KMS-11 (cell line): ENCODE data around the gene CYBA.

Experiments
- H2AFZ ChIP-seq: fragments of 200-600 bp; sonication (generic); 2 replicates; pipeline ENCODE4 v1.6.1; 2016; ENCODE audit warnings: antibody characterized with exemption, mixed run types, low read depth
- H3K27ac ChIP-seq: fragments of 200-600 bp; sonication (generic); 2 replicates; pipeline ENCODE4 v1.6.1; 2016; ENCODE audit warnings: mild to moderate bottlenecking, mixed run types
- H3K27me3 ChIP-seq: fragments of 200-600 bp; sonication (generic); 2 replicates; pipeline ENCODE4 v1.6.1; 2017; ENCODE audit warnings: mild to moderate bottlenecking, low read depth, mixed run types, moderate library complexity; ENCODE audit not compliant: insufficient read depth
- H3K36me3 ChIP-seq: fragments of 200-600 bp; sonication (generic); 2 replicates; pipeline ENCODE4 v1.6.1; 2017; ENCODE audit warnings: mild to moderate bottlenecking, mixed run types; ENCODE audit not compliant: insufficient read depth
- H3K4me1 ChIP-seq: fragments of 200-600 bp; sonication (generic); 2 replicates; pipeline ENCODE4 v1.6.1; 2016; ENCODE audit warnings: mild to moderate bottlenecking, low read depth, mixed run types; ENCODE audit not compliant: poor library complexity, severe bottlenecking
- H3K4me2 ChIP-seq: fragments of 200-600 bp; sonication (generic); 2 replicates; pipeline ENCODE4 v1.7.0; 2016; ENCODE audit warnings: mild to moderate bottlenecking, mixed run types
- H3K4me3 ChIP-seq: fragments of 200-600 bp; sonication (generic); IDR thresholded peaks from 2 replicates; pipeline ENCODE4 v1.6.1; 2017; ENCODE audit warnings: low read depth, low read length, mixed read lengths; ENCODE audit not compliant: insufficient read depth
- H3K79me2 ChIP-seq: fragments of 200-600 bp; sonication (generic); 2 replicates; pipeline ENCODE4 v1.6.1; 2016; ENCODE audit warnings: low read depth, mixed run types; ENCODE audit not compliant: insufficient read depth
- H3K9ac ChIP-seq: fragments of 200-600 bp; sonication (generic); 2 replicates; pipeline ENCODE4 v1.6.1; 2016; ENCODE audit warnings: mild to moderate bottlenecking, mixed run types
- H4K20me1 ChIP-seq: fragments of 200-600 bp; sonication (generic); 2 replicates; pipeline ENCODE4 v1.6.1; 2016; ENCODE audit warnings: mild to moderate bottlenecking, mixed run types; ENCODE audit not compliant: insufficient read depth
- CTCF ChIP-seq: fragments of 200-600 bp; sonication (generic); conservative IDR thresholded peaks from 2 replicates; pipeline ENCODE4 v1.6.1; 2017; ENCODE audit warnings: low read depth, mild to moderate bottlenecking, antibody characterized with exemption, low read length, moderate library complexity, mixed read lengths

The CYBA gene

GRCh38 chr16:88647178-88648070 is 3.4 kb downstream of the CYBA start:
- Histone ChIP-seq H4K20me1 (no peaks in the 10 kb centered on the region), H3K36me3 (no peaks in the 10 kb centered on the region), H3K27ac (no peak overlapping the region), H3K4me1 (peaks cover 20% of the 10 kb centered on the region), H3K79me2 (peaks cover 11% of the 10 kb centered on the region), H3K4me2 (no peak overlapping the region), H3K9ac (no peak overlapping the region), H3K4me3 (no peak overlapping the region), H3K27me3 (no peaks in the 10 kb centered on the region), H2AFZ (no peak overlapping the region)
- no peak for TF ChIP-seq CTCF

GRCh38 chr16:88646345-88647034 is 4.4 kb downstream of the CYBA start:
- no peak overlapping the region for H3K27ac ChIP-seq
- no peaks in the 10 kb centered on the region for H4K20me1 ChIP-seq

GRCh38 chr16:88645941-88646340 is 4.9 kb downstream of the CYBA start:
- H3K4me2 ChIP-seq = no peak overlapping the region
- H3K9ac ChIP-seq = no peak overlapping the region
- H3K4me3 ChIP-seq = no peak overlapping the region
- H3K4me1 ChIP-seq = peaks cover 8% of the 10 kb centered on the region
- peaks cover 2% of the 10 kb centered on the region for H3K27me3 ChIP-seq
- TF ChIP-seq CTCF = no peak
- H3K27ac ChIP-seq = no peak overlapping the region
- no peaks in the 10 kb centered on the region for H4K20me1 ChIP-seq
- no peak overlapping the region for H2AFZ ChIP-seq
- H3K79me2 ChIP-seq = peaks cover 11% of the 10 kb centered on the region
- no peaks in the 10 kb centered on the region for H3K36me3 ChIP-seq

More at GRCh38 chr16:88646345-88647034, 4.4 kb downstream of the CYBA start:
- H3K4me2 ChIP-seq = no peak overlapping the region
- H3K9ac ChIP-seq = no peak overlapping the region
- no peak overlapping the region for H2AFZ ChIP-seq
- no peaks in the 10 kb centered on the region for H3K36me3 ChIP-seq
- TF ChIP-seq CTCF = no peak
- H3K27me3 ChIP-seq = no peaks in the 10 kb centered on the region
- H3K79me2 ChIP-seq = peaks cover 11% of the 10 kb centered on the region
- H3K4me3 ChIP-seq = no peak overlapping the region
- H3K4me1 ChIP-seq = peaks cover 11% of the 10 kb centered on the region

GRCh38 chr16:88645455-88645854 is 5.4 kb downstream of the CYBA start:
- no peak overlapping the region for H3K4me2 ChIP-seq
- no peak overlapping the region for H3K27ac ChIP-seq
- H2AFZ ChIP-seq = no peak overlapping the region
- peaks cover 11% of the 10 kb centered on the region for H3K79me2 ChIP-seq
- no peak overlapping the region for H3K4me3 ChIP-seq
- no peak overlapping the region for H3K9ac ChIP-seq
- H3K27me3 ChIP-seq = peaks cover 7% of the 10 kb centered on the region
- no peaks in the 10 kb centered on the region for H4K20me1 ChIP-seq
- no peaks in the 10 kb centered on the region for H3K36me3 ChIP-seq
- peaks cover 8% of the 10 kb centered on the region for H3K4me1 ChIP-seq
- TF ChIP-seq CTCF = no peak
